SK-N-SH (cell line): ENCODE measurements around the gene ACIN1. TPM values are rescaled to one million over a fixed set of nuclear protein-coding genes. Genes with fewer than 3 reads are reported as not detected.
A peak's percentile ranks its signal among the peaks of the same experiment; 100 is the strongest.

Experiments
- CTCF ChIA-PET: fragments of 300-600, 350-600 bp; formaldehyde crosslinking; extraction: SDS; loops from one replicate; lab custom pipeline; 2021; lab: Yijun Ruan, JAX
- POLR2A ChIA-PET: fragments of 350-600 bp; sonication (Branson Sonifier 250); formaldehyde crosslinking; extraction: SDS; loops from one replicate; lab custom pipeline; 2020; ENCODE audit warnings: antibody characterized with exemption, inconsistent platforms; lab: Yijun Ruan, JAX
- DNase-seq: peaks from one replicate; pipeline ENCODE4 v3.0.0; 2012
- H2AFZ ChIP-seq: fragments of 200-600 bp; sonication (generic); 2 replicates; pipeline ENCODE4 v1.8.1; 2016; ENCODE audit warnings: antibody characterized with exemption, mild to moderate bottlenecking, low read depth
- H3F3A ChIP-seq: fragments of 200-600 bp; sonication (generic); replicated peaks from 2 replicates; pipeline ENCODE3; 2016; ENCODE audit warnings: antibody characterized with exemption, mild to moderate bottlenecking; ENCODE audit not compliant: insufficient read depth
- H3K27ac ChIP-seq, 2 experiments: fragments of 200-500 bp in 1 of 2; fragments of 200-600 bp in 1 of 2; sonication (Bioruptor generic) in 1 of 2; sonication (generic), shearing (Covaris generic) in 1 of 2; 2 replicates each; pipeline versions ENCODE4 v1.5.1 to v1.6.1; 2014 to 2016; ENCODE audit warnings: low read depth in 2 of 2, inconsistent platforms in 1 of 2, low read length in 1 of 2, mild to moderate bottlenecking in 1 of 2, mixed read lengths in 1 of 2
- H3K27me3 ChIP-seq: fragments of 200-600 bp; sonication (generic), shearing (Covaris generic); 2 replicates; pipeline ENCODE4 v1.6.1; 2016; ENCODE audit warnings: mixed run types; ENCODE audit not compliant: insufficient read depth
- H3K36me3 ChIP-seq, 2 experiments: fragments of 200-500 bp in 1 of 2; fragments of 200-600 bp in 1 of 2; sonication (Bioruptor generic) in 1 of 2; sonication (generic) in 1 of 2; replicated peaks in 1 of 2; 2 replicates each; pipeline versions ENCODE3 to v1.5.1; 2014 to 2016; ENCODE audit warnings: low read length in 1 of 2, mild to moderate bottlenecking in 1 of 2; ENCODE audit not compliant: insufficient read depth in 2 of 2, control insufficient read depth in 1 of 2
- H3K4me1 ChIP-seq, 2 experiments: fragments of 200-500 bp in 1 of 2; fragments of 200-600 bp in 1 of 2; sonication (Bioruptor generic) in 1 of 2; sonication (generic), shearing (Covaris generic) in 1 of 2; 2 replicates each; pipeline versions ENCODE4 v1.5.1 to v1.6.1; 2014 to 2016; ENCODE audit warnings: low read depth in 1 of 2, low read length in 1 of 2, mixed run types in 1 of 2; ENCODE audit not compliant: insufficient read depth in 2 of 2, control insufficient read depth in 1 of 2
- H3K4me2 ChIP-seq: fragments of 200-600 bp; sonication (generic), shearing (Covaris generic); 2 replicates; pipeline ENCODE4 v1.6.1; 2017; ENCODE audit warnings: mixed run types
- H3K4me3 ChIP-seq, 2 experiments: fragments of 200-500 bp in 1 of 2; fragments of 200-600 bp in 1 of 2; sonication (Bioruptor generic) in 1 of 2; sonication (generic), shearing (Covaris generic) in 1 of 2; 2 replicates each; pipeline versions ENCODE4 v1.5.1 to v1.8.1; 2014 to 2016; ENCODE audit warnings: low read depth in 2 of 2, inconsistent platforms in 1 of 2, low read length in 1 of 2, mild to moderate bottlenecking in 1 of 2, mixed read lengths in 1 of 2, moderate library complexity in 1 of 2
- H3K79me2 ChIP-seq: fragments of 200-600 bp; sonication (generic); 2 replicates; pipeline ENCODE4 v1.8.1; 2017; ENCODE audit warnings: mild to moderate bottlenecking; ENCODE audit not compliant: insufficient read depth
- H3K9ac ChIP-seq: fragments of 200-600 bp; sonication (generic); 2 replicates; pipeline ENCODE4 v1.6.1; 2017; ENCODE audit warnings: mixed run types
- H3K9me2 ChIP-seq: fragments of 200-600 bp; sonication (generic); 2 replicates; pipeline ENCODE4 v1.6.1; 2017; ENCODE audit warnings: mixed run types
- H3K9me3 ChIP-seq: fragments of 200-600 bp; sonication (generic); 2 replicates; pipeline ENCODE4 v1.6.1; 2017; ENCODE audit warnings: mixed run types, mild to moderate bottlenecking, moderate library complexity
- H4K20me1 ChIP-seq: fragments of 200-600 bp; sonication (generic); 2 replicates; pipeline ENCODE4 v1.6.1; 2017; ENCODE audit warnings: mild to moderate bottlenecking, mixed run types; ENCODE audit not compliant: insufficient read depth
- EP300 ChIP-seq, 2 experiments: IDR thresholded peaks; 2 replicates each; pipeline versions ENCODE4 v1.4.0 to v1.6.1; 2012; ENCODE audit warnings: borderline replicate concordance in 1 of 2, low read depth in 1 of 2, low read length in 1 of 2
- FOSL2 ChIP-seq: IDR thresholded peaks from 2 replicates; pipeline ENCODE4 v1.4.0; 2012; ENCODE audit warnings: low read depth, mild to moderate bottlenecking, moderate library complexity, borderline replicate concordance
- GABPA ChIP-seq: IDR thresholded peaks from 2 replicates; pipeline ENCODE4 v1.4.0; 2012; ENCODE audit warnings: low read depth, mild to moderate bottlenecking
- JUND ChIP-seq: IDR thresholded peaks from 2 replicates; pipeline ENCODE4 v1.4.0; 2012
- MEF2A ChIP-seq: IDR thresholded peaks from 2 replicates; pipeline ENCODE4 v1.4.0; 2012; ENCODE audit warnings: low read depth, borderline replicate concordance
- NFIC ChIP-seq: IDR thresholded peaks from 2 replicates; pipeline ENCODE4 v1.4.0; 2012; ENCODE audit warnings: borderline replicate concordance
- RXRA ChIP-seq: IDR thresholded peaks from 2 replicates; pipeline ENCODE4 v1.4.0; 2012; ENCODE audit warnings: low read depth, mild to moderate bottlenecking, borderline replicate concordance
- TAF1 ChIP-seq: IDR thresholded peaks from 2 replicates; pipeline ENCODE4 v1.6.1; 2012; ENCODE audit warnings: low read depth, mild to moderate bottlenecking, low read length, moderate library complexity, borderline replicate concordance
- TCF12 ChIP-seq: IDR thresholded peaks from 2 replicates; pipeline ENCODE4 v1.4.0; 2012
- TEAD4 ChIP-seq: IDR thresholded peaks from 2 replicates; pipeline ENCODE4 v1.4.0; 2012; ENCODE audit warnings: mild to moderate bottlenecking, borderline replicate concordance; ENCODE audit not compliant: insufficient read depth
- WGBS: methylation state at CpG from one replicate; pipeline ENCODE4 v1.1.6; 2017; ENCODE audit warnings: low lambda C conversion rate; 5-methylcytosine and 5-hydroxymethylcytosine counted together
- polyA plus RNA-seq, 3 experiments: library from polyadenylated mRNA; depleted of rRNA; stranded (reverse); fragments of >200 nt; gene quantifications; 2 replicates each; pipeline ENCODE4 v1.2.3, GENCODE V29; 2012
- TF ChIP-seq, protein P1 (sequence below): IDR thresholded peaks from 2 replicates; pipeline ENCODE4 v1.4.0; 2012; ENCODE audit warnings: low read depth, borderline replicate concordance
- TF ChIP-seq, protein P2 (sequence below): IDR thresholded peaks from 2 replicates; pipeline ENCODE4 v1.4.0; 2012; ENCODE audit warnings: low read depth
- TF ChIP-seq, protein P3 (sequence below): fragments of 200-600 bp; sonication (generic); IDR thresholded peaks from 2 replicates; pipeline ENCODE4 v1.6.1; 2017; ENCODE audit warnings: antibody characterized with exemption, mild to moderate bottlenecking, moderate library complexity
- TF ChIP-seq, protein P4 (sequence below): IDR thresholded peaks from 2 replicates; pipeline ENCODE4 v1.6.1; 2012; ENCODE audit warnings: mild to moderate bottlenecking, low read depth, low read length, moderate library complexity

ACIN1 gene
- polyA plus RNA-seq, 1 of the 3 experiments (the other 2 are of a cell fraction): 159 TPM

DNA sequence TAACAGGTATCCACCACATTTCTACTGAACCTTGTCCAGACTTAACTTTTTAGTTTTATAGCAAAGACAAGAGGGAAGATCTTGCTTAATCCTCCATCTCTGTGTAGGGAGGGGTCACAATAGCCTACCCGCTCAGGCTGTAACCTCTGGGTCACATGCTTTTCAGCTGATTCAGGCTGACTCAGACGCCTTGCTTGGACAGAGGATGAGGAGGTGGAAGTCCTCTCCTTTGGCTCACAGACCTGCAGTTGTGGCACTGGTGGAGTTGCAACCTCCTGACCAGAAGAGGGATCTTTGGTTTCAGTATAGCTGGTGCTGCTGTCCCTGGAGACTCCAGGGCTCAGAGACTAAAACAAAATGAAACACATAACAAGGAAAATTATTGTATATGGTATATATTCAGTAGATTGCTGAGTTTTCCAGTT, 16.2 kb downstream of the ACIN1 start:
- peaks cover 0 to 22% of the 10 kb centered on the region in 2 experiments; a peak in 2 of 4 replicates for H3K4me1 ChIP-seq
- no peak overlapping the region for H3K9ac ChIP-seq
- WGBS: 12% methylated on average over 2 of the region's 2 CpGs
- H3K27ac ChIP-seq: peak overlapping the region; percentile 44 to 75; a peak in 3 of 4 replicates
- CTCF ChIA-PET: interaction anchor here (0.7 to 5.8 kb wide), 6 partner anchors 10 to 148 kb away, joined by 4 to 73 read pairs (median 28); partner anchors contain the start of genes ACIN1, C14orf119 and CDH24
- peaks cover 47% of the 10 kb centered on the region for H3F3A ChIP-seq
- H4K20me1 ChIP-seq: no peaks in the 10 kb centered on the region
- peaks cover 55% of the 10 kb centered on the region for H3K79me2 ChIP-seq
- H3K9me2 ChIP-seq: no peaks in the 10 kb centered on the region
- POLR2A ChIA-PET: no interaction called here
- no peak overlapping the region for H2AFZ ChIP-seq
- DNase-seq: no peak
- H3K36me3 ChIP-seq: peaks cover 77 to 84% of the 10 kb centered on the region in 2 experiments
- H3K4me3 ChIP-seq: no peak overlapping the region
- no peaks in the 10 kb centered on the region for H3K27me3 ChIP-seq
- TF ChIP-seq NFIC (peak; percentile 14; the same call in 1 of the 2 replicates), RXRA (peak; percentile 84), TCF12 (peak; percentile 46; the same call in 1 of the 2 replicates), TEAD4 (no peak), FOSL2 (peak; percentile 94), MEF2A (no peak), JUND (peak; percentile 78), GABPA (no peak)
- TF ChIP-seq, protein P1, sequence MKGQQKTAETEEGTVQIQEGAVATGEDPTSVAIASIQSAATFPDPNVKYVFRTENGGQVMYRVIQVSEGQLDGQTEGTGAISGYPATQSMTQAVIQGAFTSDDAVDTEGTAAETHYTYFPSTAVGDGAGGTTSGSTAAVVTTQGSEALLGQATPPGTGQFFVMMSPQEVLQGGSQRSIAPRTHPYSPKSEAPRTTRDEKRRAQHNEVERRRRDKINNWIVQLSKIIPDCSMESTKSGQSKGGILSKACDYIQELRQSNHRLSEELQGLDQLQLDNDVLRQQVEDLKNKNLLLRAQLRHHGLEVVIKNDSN: peak; percentile 70; the same call in 1 of the 2 replicates
- TF ChIP-seq, protein P2, sequence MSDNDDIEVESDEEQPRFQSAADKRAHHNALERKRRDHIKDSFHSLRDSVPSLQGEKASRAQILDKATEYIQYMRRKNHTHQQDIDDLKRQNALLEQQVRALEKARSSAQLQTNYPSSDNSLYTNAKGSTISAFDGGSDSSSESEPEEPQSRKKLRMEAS: peak; percentile 52; the same call in 1 of the 2 replicates
- TF ChIP-seq, protein P3, sequence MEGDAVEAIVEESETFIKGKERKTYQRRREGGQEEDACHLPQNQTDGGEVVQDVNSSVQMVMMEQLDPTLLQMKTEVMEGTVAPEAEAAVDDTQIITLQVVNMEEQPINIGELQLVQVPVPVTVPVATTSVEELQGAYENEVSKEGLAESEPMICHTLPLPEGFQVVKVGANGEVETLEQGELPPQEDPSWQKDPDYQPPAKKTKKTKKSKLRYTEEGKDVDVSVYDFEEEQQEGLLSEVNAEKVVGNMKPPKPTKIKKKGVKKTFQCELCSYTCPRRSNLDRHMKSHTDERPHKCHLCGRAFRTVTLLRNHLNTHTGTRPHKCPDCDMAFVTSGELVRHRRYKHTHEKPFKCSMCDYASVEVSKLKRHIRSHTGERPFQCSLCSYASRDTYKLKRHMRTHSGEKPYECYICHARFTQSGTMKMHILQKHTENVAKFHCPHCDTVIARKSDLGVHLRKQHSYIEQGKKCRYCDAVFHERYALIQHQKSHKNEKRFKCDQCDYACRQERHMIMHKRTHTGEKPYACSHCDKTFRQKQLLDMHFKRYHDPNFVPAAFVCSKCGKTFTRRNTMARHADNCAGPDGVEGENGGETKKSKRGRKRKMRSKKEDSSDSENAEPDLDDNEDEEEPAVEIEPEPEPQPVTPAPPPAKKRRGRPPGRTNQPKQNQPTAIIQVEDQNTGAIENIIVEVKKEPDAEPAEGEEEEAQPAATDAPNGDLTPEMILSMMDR: peak; percentile 9; the same call in 1 of the 2 replicates
- peak overlapping the region; percentile 42 for H3K4me2 ChIP-seq
- no peaks in the 10 kb centered on the region for H3K9me3 ChIP-seq

DNA sequence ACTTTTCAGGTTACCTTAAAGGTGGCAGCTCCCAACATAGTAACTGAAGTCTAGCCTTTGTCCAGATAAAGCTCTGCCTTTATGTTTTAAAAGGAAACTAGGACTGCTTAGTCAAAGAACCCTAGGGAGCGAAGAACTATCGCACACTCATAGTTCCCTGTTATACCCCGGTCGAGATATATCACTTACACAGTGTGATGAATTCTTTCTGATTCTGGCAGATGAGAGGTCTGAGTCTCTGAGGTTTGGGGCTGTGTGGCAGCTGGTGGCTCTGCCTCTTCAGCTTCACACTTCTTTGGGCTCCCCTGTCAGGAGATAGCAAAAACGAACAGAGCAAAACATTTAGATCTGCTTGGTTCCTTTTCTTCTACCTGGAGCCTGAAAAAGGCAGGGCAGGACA, 17.0 kb downstream of the ACIN1 start:
- peak overlapping the region; percentile 44 to 75; a peak in 3 of 4 replicates for H3K27ac ChIP-seq
- peaks cover 0 to 22% of the 10 kb centered on the region in 2 experiments; a peak in 2 of 4 replicates for H3K4me1 ChIP-seq
- no peaks in the 10 kb centered on the region for H4K20me1 ChIP-seq
- peaks cover 51% of the 10 kb centered on the region for H3F3A ChIP-seq
- ChIA-PET POLR2A (no interaction called here), CTCF (interaction anchor here (0.8 to 5.8 kb wide), 17 partner anchors 10 to 515 kb away, joined by 3 to 73 read pairs (median 7); partner anchors contain the start of genes ACIN1, C14orf119, CDH24 and HAUS4)
- TF ChIP-seq EP300 (IDR thresholded peaks at IDR 0.05; ENCODE audit: borderline replicate concordance in 1 of 2, low read depth in 1 of 2, low read length in 1 of 2): no peak
- TF ChIP-seq NFIC: no peak
- no peak for TF ChIP-seq TCF12
- no peak for TF ChIP-seq TAF1
- TF ChIP-seq, protein P4, sequence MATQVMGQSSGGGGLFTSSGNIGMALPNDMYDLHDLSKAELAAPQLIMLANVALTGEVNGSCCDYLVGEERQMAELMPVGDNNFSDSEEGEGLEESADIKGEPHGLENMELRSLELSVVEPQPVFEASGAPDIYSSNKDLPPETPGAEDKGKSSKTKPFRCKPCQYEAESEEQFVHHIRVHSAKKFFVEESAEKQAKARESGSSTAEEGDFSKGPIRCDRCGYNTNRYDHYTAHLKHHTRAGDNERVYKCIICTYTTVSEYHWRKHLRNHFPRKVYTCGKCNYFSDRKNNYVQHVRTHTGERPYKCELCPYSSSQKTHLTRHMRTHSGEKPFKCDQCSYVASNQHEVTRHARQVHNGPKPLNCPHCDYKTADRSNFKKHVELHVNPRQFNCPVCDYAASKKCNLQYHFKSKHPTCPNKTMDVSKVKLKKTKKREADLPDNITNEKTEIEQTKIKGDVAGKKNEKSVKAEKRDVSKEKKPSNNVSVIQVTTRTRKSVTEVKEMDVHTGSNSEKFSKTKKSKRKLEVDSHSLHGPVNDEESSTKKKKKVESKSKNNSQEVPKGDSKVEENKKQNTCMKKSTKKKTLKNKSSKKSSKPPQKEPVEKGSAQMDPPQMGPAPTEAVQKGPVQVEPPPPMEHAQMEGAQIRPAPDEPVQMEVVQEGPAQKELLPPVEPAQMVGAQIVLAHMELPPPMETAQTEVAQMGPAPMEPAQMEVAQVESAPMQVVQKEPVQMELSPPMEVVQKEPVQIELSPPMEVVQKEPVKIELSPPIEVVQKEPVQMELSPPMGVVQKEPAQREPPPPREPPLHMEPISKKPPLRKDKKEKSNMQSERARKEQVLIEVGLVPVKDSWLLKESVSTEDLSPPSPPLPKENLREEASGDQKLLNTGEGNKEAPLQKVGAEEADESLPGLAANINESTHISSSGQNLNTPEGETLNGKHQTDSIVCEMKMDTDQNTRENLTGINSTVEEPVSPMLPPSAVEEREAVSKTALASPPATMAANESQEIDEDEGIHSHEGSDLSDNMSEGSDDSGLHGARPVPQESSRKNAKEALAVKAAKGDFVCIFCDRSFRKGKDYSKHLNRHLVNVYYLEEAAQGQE: no peak
- TF ChIP-seq TEAD4: no peak
- no peak overlapping the region for H3K9ac ChIP-seq
- whole genome bisulfite sequencing: 89% methylated on average over 5 of the region's 5 CpGs
- no peaks in the 10 kb centered on the region for H3K9me3 ChIP-seq
- H3K9me2 ChIP-seq: no peaks in the 10 kb centered on the region
- H3K4me2 ChIP-seq: no peak overlapping the region
- H3K36me3 ChIP-seq: peaks cover 78 to 79% of the 10 kb centered on the region in 2 experiments
- no peak overlapping the region for H3K4me3 ChIP-seq
- H3K79me2 ChIP-seq: peaks cover 49% of the 10 kb centered on the region
- no peaks in the 10 kb centered on the region for H3K27me3 ChIP-seq
- no peak overlapping the region for H2AFZ ChIP-seq
- no peak for DNase-seq
